Activated naive CD8-positive, alpha-beta T cell treated with anti-CD3 and anti-CD28 coated beads for 36 hours (primary cell): ENCODE measurements around the gene IRX2. TPM values are rescaled to one million over a fixed set of nuclear protein-coding genes. Genes with fewer than 3 reads are reported as not detected.

ENCODE experiments used
- DNase-seq: peaks from one replicate; pipeline ENCODE4 v3.0.0; 2021
- H3K27ac Mint-ChIP-seq: one replicate; pipeline ENCODE4 v1.8.0; 2022; ENCODE audit warnings: mild to moderate bottlenecking, moderate library complexity, mixed read lengths
- H3K27me3 Mint-ChIP-seq: one replicate; pipeline ENCODE4 v1.8.0; 2022; ENCODE audit warnings: mild to moderate bottlenecking, mixed read lengths
- H3K36me3 Mint-ChIP-seq: one replicate; pipeline ENCODE4 v1.8.0; 2021; ENCODE audit warnings: mild to moderate bottlenecking, mixed read lengths
- H3K4me1 Mint-ChIP-seq: one replicate; pipeline ENCODE4 v1.8.0; 2021; ENCODE audit warnings: mixed read lengths
- H3K4me3 Mint-ChIP-seq: one replicate; pipeline ENCODE4 v1.8.0; 2022; ENCODE audit warnings: mild to moderate bottlenecking, moderate library complexity, mixed read lengths
- H3K9me3 Mint-ChIP-seq: one replicate; pipeline ENCODE4 v1.8.0; 2022; ENCODE audit warnings: mixed read lengths
- total RNA-seq, 2 experiments: library from RNA; stranded (reverse); gene quantifications; one replicate each; pipeline ENCODE4 v1.2.3, GENCODE V29; 2021

IRX2 gene
- total RNA-seq, 2 experiments from 2014 or later, result not detected

DNA sequence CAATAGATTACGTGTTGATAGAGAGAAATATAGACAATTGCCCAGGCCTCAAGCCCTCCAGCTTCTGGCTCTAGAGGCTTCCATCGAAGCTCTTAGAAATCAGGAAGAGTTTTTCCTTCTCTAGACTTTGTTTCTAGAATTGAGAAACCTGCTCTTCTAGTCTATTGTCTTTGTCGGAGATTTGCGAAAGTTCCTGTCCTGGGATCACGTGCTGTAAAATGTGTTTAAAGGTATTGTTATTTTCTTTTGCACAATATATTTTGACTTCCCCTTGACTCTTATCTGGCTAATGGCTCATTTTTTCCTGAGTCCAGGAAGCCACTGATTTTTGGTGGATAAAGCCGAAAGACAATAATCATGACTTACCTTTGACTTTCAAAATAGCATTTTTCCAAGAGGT lies 32.1 kb downstream of the IRX2 start:
- H3K36me3 Mint-ChIP-seq, result no peaks in the 10 kb centered on the region
- no peaks in the 10 kb centered on the region for H3K4me1 Mint-ChIP-seq
- no peak for DNase-seq
- H3K9me3 Mint-ChIP-seq, result no peaks in the 10 kb centered on the region
- H3K27ac Mint-ChIP-seq, result no peak overlapping the region
- peaks cover 5% of the 10 kb centered on the region for H3K27me3 Mint-ChIP-seq
- H3K4me3 Mint-ChIP-seq, result no peak overlapping the region

GRCh38 chr5:2718115-2718514 lies 33.4 kb downstream of the IRX2 start:
- H3K27ac Mint-ChIP-seq, result no peak overlapping the region
- no peak overlapping the region for H3K4me3 Mint-ChIP-seq
- H3K36me3 Mint-ChIP-seq, result no peaks in the 10 kb centered on the region
- peaks cover 5% of the 10 kb centered on the region for H3K27me3 Mint-ChIP-seq
- no peak for DNase-seq
- H3K9me3 Mint-ChIP-seq, result no peaks in the 10 kb centered on the region
- no peaks in the 10 kb centered on the region for H3K4me1 Mint-ChIP-seq

GRCh38 chr5:2715856-2716255 lies 35.6 kb downstream of the IRX2 start:
- H3K4me1 Mint-ChIP-seq, result no peaks in the 10 kb centered on the region
- peaks cover 5% of the 10 kb centered on the region for H3K27me3 Mint-ChIP-seq

DNA sequence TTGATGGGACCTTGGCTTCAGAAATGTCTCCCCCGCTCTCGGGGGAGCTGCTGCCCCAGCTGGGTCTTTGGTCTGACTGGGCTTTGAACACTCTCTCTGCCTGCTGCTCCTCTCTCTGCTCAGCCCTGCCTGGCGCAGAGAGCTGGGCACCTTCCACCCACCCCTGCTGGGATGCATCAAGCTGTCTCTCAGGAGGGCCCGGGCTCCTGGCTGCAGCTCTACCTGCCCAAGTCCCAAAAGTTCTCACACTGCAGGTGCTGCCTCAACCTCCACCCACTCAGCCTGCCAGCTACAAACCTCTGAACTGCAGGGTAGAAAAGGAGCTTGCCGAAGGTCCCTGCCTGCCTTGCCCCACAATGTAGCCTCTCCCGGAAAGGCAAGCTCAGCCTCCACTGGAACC lies 36.7 kb downstream of the IRX2 start:
- H3K9me3 Mint-ChIP-seq, result no peaks in the 10 kb centered on the region
- no peaks in the 10 kb centered on the region for H3K4me1 Mint-ChIP-seq
- no peak for DNase-seq
- peaks cover 5% of the 10 kb centered on the region for H3K27me3 Mint-ChIP-seq
- H3K27ac Mint-ChIP-seq, result no peak overlapping the region
- no peaks in the 10 kb centered on the region for H3K36me3 Mint-ChIP-seq
- no peak overlapping the region for H3K4me3 Mint-ChIP-seq

More at GRCh38 chr5:2715856-2716255, 35.6 kb downstream of the IRX2 start:
- Mint-ChIP-seq H3K4me3 (no peak overlapping the region), H3K27ac (no peak overlapping the region), H3K36me3 (no peaks in the 10 kb centered on the region), H3K9me3 (no peaks in the 10 kb centered on the region)
- DNase-seq, result no peak

DNA sequence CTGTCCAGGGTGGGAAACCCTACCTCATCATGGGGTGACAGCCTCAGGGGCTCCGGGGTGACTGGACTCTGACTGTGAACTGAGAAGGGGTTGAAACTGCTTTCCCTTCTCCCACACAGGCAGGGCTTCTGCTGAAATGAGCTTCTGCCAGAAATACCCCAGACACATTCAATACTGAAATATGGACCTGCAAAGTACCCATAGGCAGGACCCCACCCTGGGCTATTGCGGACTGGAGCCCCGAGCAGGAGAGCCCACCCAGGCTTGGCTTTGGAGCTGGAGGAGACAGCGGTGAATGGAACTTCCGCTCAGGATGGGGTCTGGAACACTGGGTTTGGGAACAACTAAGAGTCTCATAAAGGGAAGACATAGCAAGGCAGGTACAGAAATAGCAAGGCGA lies 37.5 kb downstream of the IRX2 start:
- no peak overlapping the region for H3K4me3 Mint-ChIP-seq
- DNase-seq, result no peak
- H3K27me3 Mint-ChIP-seq, result peaks cover 5% of the 10 kb centered on the region
- H3K27ac Mint-ChIP-seq, result no peak overlapping the region
- no peaks in the 10 kb centered on the region for H3K36me3 Mint-ChIP-seq
- no peaks in the 10 kb centered on the region for H3K9me3 Mint-ChIP-seq
- no peaks in the 10 kb centered on the region for H3K4me1 Mint-ChIP-seq

DNA sequence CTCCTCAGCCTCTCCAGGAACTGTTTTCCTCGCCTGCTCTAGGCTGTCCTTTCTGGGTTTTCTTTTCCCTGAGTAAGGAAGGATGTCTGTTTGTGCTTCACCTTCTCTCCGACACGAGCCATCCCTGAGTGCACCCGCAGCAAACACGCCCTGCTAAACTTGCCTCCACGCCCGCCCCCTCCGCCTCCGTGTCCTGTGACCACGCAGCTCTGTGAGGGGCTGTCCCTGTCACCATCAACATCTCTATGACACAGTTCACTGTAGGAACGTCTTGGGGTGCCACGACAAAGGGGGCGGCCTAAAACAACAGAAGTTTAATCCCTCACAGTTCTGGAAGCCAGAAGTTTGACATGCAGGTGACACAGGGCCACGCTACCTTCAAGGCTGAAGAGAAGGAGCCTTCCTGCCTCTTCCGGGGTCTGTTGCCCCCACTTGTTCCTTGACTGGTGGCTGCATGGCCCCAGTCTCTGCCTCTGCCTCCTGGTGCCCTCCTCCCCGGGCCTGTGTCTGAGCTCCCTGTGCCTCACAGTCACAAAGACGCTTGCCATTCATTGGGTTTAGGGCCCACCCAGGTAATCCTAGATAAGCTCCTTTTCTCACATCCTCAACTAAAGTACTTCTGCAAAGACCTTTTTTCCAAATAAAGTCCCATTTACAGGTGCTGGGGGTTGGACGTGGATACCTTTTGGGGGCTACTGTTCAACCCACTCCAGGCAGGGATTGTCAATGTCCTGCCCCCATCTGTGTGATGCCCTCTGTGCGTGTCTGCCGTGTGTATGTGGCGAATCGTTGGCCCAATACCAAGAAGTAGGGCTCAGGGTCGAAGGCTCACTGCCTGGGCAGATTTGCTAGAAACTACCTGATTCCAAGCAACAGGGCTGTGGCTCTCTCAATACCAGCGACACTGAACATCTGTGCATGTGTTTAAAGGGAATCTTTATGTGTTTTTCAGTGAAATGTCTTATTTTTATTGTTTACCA lies 39.7 kb downstream of the IRX2 start:
- no peaks in the 10 kb centered on the region for H3K4me1 Mint-ChIP-seq
- no peaks in the 10 kb centered on the region for H3K9me3 Mint-ChIP-seq
- no peak overlapping the region for H3K4me3 Mint-ChIP-seq
- H3K27me3 Mint-ChIP-seq, result no peaks in the 10 kb centered on the region
- no peaks in the 10 kb centered on the region for H3K36me3 Mint-ChIP-seq
- no peak overlapping the region for H3K27ac Mint-ChIP-seq
- DNase-seq, result no peak

- H3K27ac Mint-ChIP-seq, result no peak overlapping the region
- no peaks in the 10 kb centered on the region for H3K27me3 Mint-ChIP-seq
- H3K4me3 Mint-ChIP-seq, result no peak overlapping the region
- H3K9me3 Mint-ChIP-seq, result no peaks in the 10 kb centered on the region
- no peaks in the 10 kb centered on the region for H3K4me1 Mint-ChIP-seq
- H3K36me3 Mint-ChIP-seq, result no peaks in the 10 kb centered on the region
- no peak for DNase-seq
Observed at GRCh38 chr5:2710910-2711309, 40.6 kb downstream of the IRX2 start.

DNA sequence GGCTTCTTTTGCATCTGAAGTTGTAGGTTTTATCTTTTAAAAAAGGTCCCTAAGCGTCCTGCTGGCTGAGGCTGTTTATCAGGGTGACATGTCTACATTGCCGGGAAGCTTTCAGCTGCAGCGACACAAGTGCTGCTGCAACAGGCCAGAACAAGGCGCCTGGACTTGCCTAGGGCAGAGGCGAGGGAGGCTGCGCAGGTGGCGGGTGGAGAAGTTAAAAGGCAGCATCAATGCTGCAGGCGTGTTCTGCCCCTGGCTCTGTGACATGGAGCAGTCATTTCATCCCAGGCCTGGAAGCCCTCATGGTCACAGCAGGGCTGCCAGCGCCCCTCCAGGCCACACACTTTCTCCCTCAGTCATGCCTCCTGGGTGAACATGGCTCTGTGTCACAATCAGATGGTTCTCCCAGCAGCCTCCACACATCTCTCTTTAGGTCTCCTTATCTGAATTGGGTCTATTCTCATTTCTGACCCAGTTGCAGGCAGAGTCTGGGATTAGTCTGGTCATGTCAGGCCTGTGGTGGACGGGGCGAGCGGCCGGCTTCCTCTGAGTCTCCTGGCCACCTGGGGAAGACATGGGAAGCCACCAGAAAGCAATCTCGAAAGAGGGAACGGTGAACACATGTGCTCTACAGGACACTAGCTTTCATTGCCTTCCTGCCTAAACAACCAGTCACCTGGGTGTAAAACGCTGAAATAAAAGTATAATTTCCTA lies 41.3 kb downstream of the IRX2 start:
- Mint-ChIP-seq H3K36me3 (no peaks in the 10 kb centered on the region), H3K27me3 (peaks cover 4% of the 10 kb centered on the region), H3K4me1 (no peaks in the 10 kb centered on the region), H3K4me3 (no peak overlapping the region), H3K9me3 (no peaks in the 10 kb centered on the region), H3K27ac (no peak overlapping the region)
- DNase-seq, result no peak

- H3K27me3 Mint-ChIP-seq, result peaks cover 8% of the 10 kb centered on the region
- H3K36me3 Mint-ChIP-seq, result no peaks in the 10 kb centered on the region
- H3K4me1 Mint-ChIP-seq, result no peaks in the 10 kb centered on the region
- no peak overlapping the region for H3K4me3 Mint-ChIP-seq
- H3K27ac Mint-ChIP-seq, result no peak overlapping the region
- no peaks in the 10 kb centered on the region for H3K9me3 Mint-ChIP-seq
- no peak for DNase-seq
Observed at GRCh38 chr5:2708751-2709150, 42.7 kb downstream of the IRX2 start.

- Mint-ChIP-seq H3K4me3 (no peak overlapping the region), H3K36me3 (no peaks in the 10 kb centered on the region), H3K27ac (no peak overlapping the region), H3K9me3 (no peaks in the 10 kb centered on the region), H3K27me3 (peaks cover 8% of the 10 kb centered on the region), H3K4me1 (no peaks in the 10 kb centered on the region)
- DNase-seq, result no peak
Observed at GRCh38 chr5:2708132-2708531, 43.3 kb downstream of the IRX2 start.

DNA sequence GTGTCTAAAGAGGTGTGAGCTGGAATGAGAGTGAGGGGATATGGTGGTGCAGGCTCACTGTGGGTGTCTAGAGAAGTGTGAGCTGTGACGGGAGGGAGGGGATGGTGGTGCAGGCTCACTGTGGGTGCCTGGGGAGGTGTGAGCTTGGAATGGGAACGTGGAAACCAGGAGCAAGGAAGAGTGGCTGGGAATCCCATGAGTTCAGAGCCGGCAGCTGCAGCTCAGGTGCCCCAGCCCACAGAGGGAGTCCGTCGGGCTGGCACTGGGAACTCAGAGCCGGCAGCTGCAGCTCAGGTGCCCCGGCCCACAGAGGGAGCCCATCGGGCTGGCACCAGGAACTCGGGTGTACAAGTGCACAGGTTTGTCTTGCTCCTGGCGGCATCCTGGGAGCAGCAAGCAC lies 45.6 kb downstream of the IRX2 start:
- no peaks in the 10 kb centered on the region for H3K9me3 Mint-ChIP-seq
- H3K27ac Mint-ChIP-seq, result no peak overlapping the region
- H3K4me3 Mint-ChIP-seq, result no peak overlapping the region
- H3K27me3 Mint-ChIP-seq, result peaks cover 11% of the 10 kb centered on the region
- no peaks in the 10 kb centered on the region for H3K4me1 Mint-ChIP-seq
- DNase-seq, result no peak
- H3K36me3 Mint-ChIP-seq, result no peaks in the 10 kb centered on the region

GRCh38 chr5:2704806-2705645 lies 46.5 kb downstream of the IRX2 start:
- H3K9me3 Mint-ChIP-seq, result no peaks in the 10 kb centered on the region
- no peak for DNase-seq
- no peaks in the 10 kb centered on the region for H3K36me3 Mint-ChIP-seq
- peaks cover 13% of the 10 kb centered on the region for H3K27me3 Mint-ChIP-seq
- no peak overlapping the region for H3K4me3 Mint-ChIP-seq
- H3K4me1 Mint-ChIP-seq, result no peaks in the 10 kb centered on the region
- no peak overlapping the region for H3K27ac Mint-ChIP-seq

GRCh38 chr5:2704111-2704510 lies 47.4 kb downstream of the IRX2 start:
- no peak overlapping the region for H3K4me3 Mint-ChIP-seq
- DNase-seq, result no peak
- no peak overlapping the region for H3K27ac Mint-ChIP-seq
- H3K4me1 Mint-ChIP-seq, result no peaks in the 10 kb centered on the region
- no peaks in the 10 kb centered on the region for H3K36me3 Mint-ChIP-seq
- no peaks in the 10 kb centered on the region for H3K9me3 Mint-ChIP-seq
- H3K27me3 Mint-ChIP-seq, result peaks cover 13% of the 10 kb centered on the region

- H3K9me3 Mint-ChIP-seq, result no peaks in the 10 kb centered on the region
- no peaks in the 10 kb centered on the region for H3K36me3 Mint-ChIP-seq
- peaks cover 13% of the 10 kb centered on the region for H3K27me3 Mint-ChIP-seq
- H3K4me3 Mint-ChIP-seq, result no peak overlapping the region
- H3K4me1 Mint-ChIP-seq, result no peaks in the 10 kb centered on the region
- no peak overlapping the region for H3K27ac Mint-ChIP-seq
- no peak for DNase-seq
Observed at GRCh38 chr5:2703615-2704014, 47.9 kb downstream of the IRX2 start.

GRCh38 chr5:2703041-2703440 lies 48.4 kb downstream of the IRX2 start:
- Mint-ChIP-seq H3K36me3 (no peaks in the 10 kb centered on the region), H3K9me3 (no peaks in the 10 kb centered on the region), H3K27me3 (peaks cover 13% of the 10 kb centered on the region), H3K27ac (no peak overlapping the region), H3K4me3 (no peak overlapping the region), H3K4me1 (no peaks in the 10 kb centered on the region)
- DNase-seq, result no peak
